Small intestine (tissue), 7 donors: ENCODE results near the gene EML4. TPM values are rescaled to one million over a fixed set of nuclear protein-coding genes. Genes with fewer than 3 reads are reported as not detected.

Experiments
- DNase-seq, 2 donors: peaks; one replicate each; pipeline versions ENCODE4 v3.0.0 to v3.0.0-alpha.2; 2013
- FAIRE-seq: peaks from 2 replicates; lab custom pipeline; 2012; peaks lifted over from hg19 to GRCh38; lab: Jason Lieb, UNC
- H3K27ac ChIP-seq, 3 donors: one replicate each; pipeline ENCODE4 v1.5.1; 2013; ENCODE audit warnings: low read length in 2 of 3, mild to moderate bottlenecking in 2 of 3, control low read depth in 1 of 3, inconsistent platforms in 1 of 3, low read depth in 1 of 3, moderate library complexity in 1 of 3
- H3K27me3 ChIP-seq, 3 donors: one replicate each; pipeline ENCODE4 v1.6.1; 2013; ENCODE audit warnings: low read length in 3 of 3, inconsistent platforms in 1 of 3; ENCODE audit not compliant: control insufficient read depth in 3 of 3, insufficient read depth in 3 of 3
- H3K36me3 ChIP-seq, 3 donors: one replicate each; pipeline ENCODE4 v1.6.1; 2013; ENCODE audit warnings: low read length in 3 of 3, inconsistent platforms in 1 of 3, low read depth in 1 of 3, mild to moderate bottlenecking in 1 of 3, moderate library complexity in 1 of 3; ENCODE audit not compliant: control insufficient read depth in 3 of 3, insufficient read depth in 2 of 3
- H3K4me1 ChIP-seq, 3 donors: one replicate each; pipeline ENCODE4 v1.6.1; 2013; ENCODE audit warnings: low read length in 2 of 3, inconsistent platforms in 1 of 3, low read depth in 1 of 3, mild to moderate bottlenecking in 1 of 3, moderate library complexity in 1 of 3; ENCODE audit not compliant: control insufficient read depth in 3 of 3, insufficient read depth in 2 of 3
- H3K4me3 ChIP-seq, 3 donors: one replicate each; pipeline ENCODE4 v1.5.1; 2013; ENCODE audit warnings: low read length in 3 of 3, control low read depth in 1 of 3, inconsistent platforms in 1 of 3, low read depth in 1 of 3, mild to moderate bottlenecking in 1 of 3, moderate library complexity in 1 of 3
- H3K9me3 ChIP-seq, 2 donors: one replicate each; pipeline ENCODE4 v1.6.1; 2013; ENCODE audit warnings: low read depth in 1 of 2, low read length in 1 of 2; ENCODE audit not compliant: control insufficient read depth in 2 of 2, insufficient read depth in 1 of 2
- WGBS, 3 donors: extraction: QIAGEN DNeasy Blood & Tissue Kit; methylation state at CpG; one replicate each; pipeline ENCODE4 v1.1.7; 2013; 5-methylcytosine and 5-hydroxymethylcytosine counted together
- polyA plus RNA-seq, 4 donors: library from polyadenylated mRNA; stranded (reverse) in 3 of 4; unstranded in 1 of 4; fragments of 200-250 nt in 3 of 4; fragments of 120-200 nt in 1 of 4; gene quantifications; one replicate each; pipeline versions ENCODE4 v1.2.1 to v1.2.3, GENCODE V29; 2013
- donor health status: healthy with polysubstance abuse.
- donor health status: control.
- donor health status: control.
- donor health status: Bipolar disorder and iron deficiency.
- donor health status: healthy.

Gene EML4
- polyA plus RNA-seq, 4 donors: 30.0 to 132 (median 33.3) TPM

DNA sequence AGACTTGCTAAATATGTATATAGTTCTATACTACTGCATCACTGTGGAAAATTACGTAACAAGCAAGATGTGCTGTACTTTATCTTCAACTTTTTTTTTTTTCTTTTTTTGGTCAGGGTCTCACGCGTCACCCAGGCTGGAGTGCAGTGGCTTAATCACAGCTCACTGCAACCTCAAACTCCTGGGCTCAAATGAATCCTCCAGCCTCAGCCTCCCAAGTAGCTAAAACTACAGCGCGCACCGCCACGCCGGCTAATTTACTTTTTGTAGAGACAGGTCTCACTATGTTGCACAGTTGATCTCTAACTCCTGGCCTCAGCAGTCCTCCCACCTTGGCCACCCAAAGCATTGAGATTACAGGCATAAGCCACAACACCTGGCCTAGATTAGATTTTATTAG is 123.9 kb downstream of the EML4 start:
- Histone ChIP-seq H3K9me3 (no peaks in the 10 kb centered on the region), H3K4me3 (no peak overlapping the region), H3K27ac (no peak overlapping the region), H3K27me3 (no peaks in the 10 kb centered on the region), H3K4me1 (no peaks in the 10 kb centered on the region), H3K36me3 (peaks cover 8 to 26% (median 15%) of the 10 kb centered on the region in 3 donors)
- 92 to 98% (median 96%) methylated on average over 8 of the region's 8 CpGs for WGBS, 3 donors
- no peak for FAIRE-seq
- DNase-seq: no peak

DNA sequence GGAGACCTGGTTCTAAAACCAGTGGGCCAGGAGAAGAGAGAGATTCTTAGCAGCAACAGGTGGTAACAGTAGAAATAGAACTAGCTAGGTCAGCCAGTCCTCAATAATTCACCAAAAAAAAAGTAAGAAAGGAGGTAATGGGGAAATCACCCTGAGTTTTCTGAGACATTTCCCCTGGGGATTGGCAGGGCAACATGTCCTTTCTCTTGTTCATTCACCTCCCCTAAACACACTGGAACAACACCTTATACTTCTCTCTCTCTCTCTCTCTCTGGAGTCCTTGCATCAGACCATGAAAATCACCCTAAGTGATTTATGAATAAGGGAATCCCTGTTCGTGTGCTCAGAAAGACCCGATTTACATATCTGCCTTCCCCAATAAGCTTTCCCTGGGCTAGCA is 127.1 kb downstream of the EML4 start:
- Histone ChIP-seq H3K4me3 (no peak overlapping the region), H3K36me3 (peaks cover 4 to 20% (median 19%) of the 10 kb centered on the region in 3 donors), H3K27ac (peak overlapping the region in 1 of 3 donors; percentile 20), H3K27me3 (no peaks in the 10 kb centered on the region), H3K4me1 (no peaks in the 10 kb centered on the region), H3K9me3 (no peaks in the 10 kb centered on the region)
- no peak for DNase-seq
- FAIRE-seq: no peak
- WGBS, 3 donors: 73 to 90% (median 75%) methylated on average over 2 of the region's 2 CpGs

DNA sequence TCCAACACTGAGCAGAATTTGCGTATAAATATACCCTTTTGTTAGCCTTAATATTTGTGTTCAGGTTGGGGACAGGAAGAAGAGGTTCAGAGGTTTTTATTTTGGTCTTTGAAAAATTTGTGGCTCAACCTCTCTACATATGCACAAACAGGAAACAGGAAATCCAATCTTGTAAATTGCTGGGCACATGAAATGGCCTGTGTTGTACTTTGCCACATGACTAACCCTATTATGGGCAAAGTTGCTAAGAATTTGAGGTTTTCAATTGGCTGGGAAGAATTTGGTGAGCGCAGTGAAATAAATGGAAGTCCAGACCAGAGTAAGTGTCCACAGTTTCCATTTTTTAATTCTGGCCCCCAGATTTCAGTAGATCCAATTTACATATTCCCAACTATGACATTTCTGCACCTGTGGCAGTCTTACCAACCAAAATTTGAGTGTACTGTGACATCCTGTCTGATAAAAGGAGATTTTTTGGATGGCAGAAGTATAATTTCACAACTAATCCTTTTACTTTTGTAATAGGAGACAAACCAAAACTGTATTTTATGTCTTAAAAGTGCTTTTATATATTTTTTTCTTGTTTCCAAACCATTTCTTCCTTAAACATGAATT is 128.3 kb downstream of the EML4 start:
- no peaks in the 10 kb centered on the region for H3K4me1 ChIP-seq
- no peak overlapping the region for H3K4me3 ChIP-seq
- DNase-seq (peak in 1 of 2 donors; percentile 42), FAIRE-seq (no peak)
- WGBS, 3 donors: 75 to 89% (median 75%) methylated on average over 2 of the region's 2 CpGs
- H3K27ac ChIP-seq: peak overlapping the region in 1 of 3 donors; percentile 11
- no peaks in the 10 kb centered on the region for H3K9me3 ChIP-seq
- no peaks in the 10 kb centered on the region for H3K27me3 ChIP-seq
- H3K36me3 ChIP-seq: peaks cover 4 to 19% (median 18%) of the 10 kb centered on the region in 3 donors

DNA sequence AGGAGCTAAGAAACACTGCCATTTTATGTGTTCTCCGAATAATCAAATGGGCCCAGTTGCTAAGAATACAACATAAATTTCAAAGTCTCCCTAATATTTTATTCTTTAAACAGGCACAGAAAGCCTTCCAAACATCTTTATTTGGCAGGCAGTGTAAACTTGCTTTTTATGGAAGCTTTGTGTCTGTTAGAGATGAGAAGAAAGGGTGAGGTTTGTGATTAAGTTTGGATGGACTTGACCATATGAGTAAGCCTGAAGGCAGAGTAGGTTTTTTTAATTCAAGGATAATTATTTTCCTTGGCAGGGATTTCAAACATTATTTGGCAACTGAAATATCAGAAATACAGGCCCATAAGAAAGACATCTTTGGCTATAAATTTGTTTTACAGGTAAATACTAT is 129.0 kb downstream of the EML4 start:
- no peak for FAIRE-seq
- H3K27me3 ChIP-seq: no peaks in the 10 kb centered on the region
- DNase-seq: no peak
- H3K4me3 ChIP-seq: no peak overlapping the region
- no peaks in the 10 kb centered on the region for H3K9me3 ChIP-seq
- no peaks in the 10 kb centered on the region for H3K4me1 ChIP-seq
- H3K36me3 ChIP-seq: peaks cover 4 to 19% (median 18%) of the 10 kb centered on the region in 3 donors
- WGBS, 3 donors: 43 to 90% (median 86%) methylated on average over 1 of the region's 1 CpG
- H3K27ac ChIP-seq: no peak overlapping the region

DNA sequence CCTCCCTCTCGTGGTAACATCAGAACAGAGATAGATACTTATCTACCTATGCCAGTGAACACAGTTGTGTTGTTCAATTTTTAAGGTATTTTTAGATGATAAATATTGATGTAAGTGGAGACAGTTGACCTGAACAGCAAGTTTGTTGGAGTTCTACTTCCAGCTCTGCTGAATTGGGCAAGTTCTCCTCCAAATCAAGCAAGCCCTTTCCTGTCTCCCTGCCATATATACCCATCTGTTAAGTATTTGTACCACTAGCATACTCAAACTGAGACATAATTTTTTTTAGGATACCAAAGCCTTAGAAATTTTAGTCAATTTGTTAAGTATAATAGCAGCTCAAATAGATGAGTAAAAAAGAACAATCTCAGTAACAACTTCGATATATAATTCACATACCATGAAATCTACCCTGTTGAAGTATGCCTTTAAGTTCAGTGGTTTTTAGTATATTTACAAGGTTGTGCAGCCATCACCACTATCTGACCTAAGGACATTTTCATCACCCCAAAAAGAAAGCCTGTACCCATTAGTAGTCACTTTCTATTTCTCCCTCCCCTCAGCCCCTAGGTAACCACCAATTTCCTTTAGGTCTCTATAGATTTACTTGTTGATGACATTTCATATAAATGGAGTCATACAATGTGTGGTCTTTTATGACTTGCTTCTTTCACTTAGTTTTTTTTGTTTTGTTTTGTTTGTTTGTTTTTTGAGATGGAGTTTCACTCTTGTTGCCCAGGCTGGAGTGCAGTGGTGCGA is 130.0 kb downstream of the EML4 start:
- Histone ChIP-seq H3K27me3 (no peaks in the 10 kb centered on the region), H3K36me3 (peaks cover 8 to 22% (median 22%) of the 10 kb centered on the region in 3 donors), H3K4me1 (no peaks in the 10 kb centered on the region), H3K9me3 (no peaks in the 10 kb centered on the region), H3K27ac (peak overlapping the region in 1 of 3 donors; percentile 27), H3K4me3 (no peak overlapping the region)
- DNase-seq: no peak
- no peak for FAIRE-seq
- 90 to 95% (median 90%) methylated on average over 3 of the region's 3 CpGs for WGBS, 3 donors

DNA sequence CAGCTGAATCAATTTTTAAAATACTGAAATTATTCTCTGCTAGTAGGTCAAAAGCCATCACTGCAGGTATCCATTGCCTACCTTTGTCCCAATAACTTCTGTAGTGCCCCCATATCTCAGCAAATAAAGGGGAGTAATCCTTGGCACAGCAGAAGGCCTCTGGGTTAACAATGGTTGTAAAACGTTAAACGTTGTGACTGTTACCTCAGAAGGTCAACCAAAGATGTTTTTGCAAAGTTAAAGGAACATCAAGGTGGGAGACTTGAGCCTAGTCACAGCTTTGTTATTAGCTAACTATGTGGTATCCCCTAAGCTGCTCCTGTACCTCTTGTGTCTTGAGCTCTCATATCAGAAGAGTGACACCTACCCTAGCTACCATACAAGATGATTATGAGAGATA is 131.4 kb downstream of the EML4 start:
- Histone ChIP-seq H3K27me3 (no peaks in the 10 kb centered on the region), H3K27ac (no peak overlapping the region), H3K4me3 (no peak overlapping the region), H3K9me3 (no peaks in the 10 kb centered on the region), H3K4me1 (no peaks in the 10 kb centered on the region), H3K36me3 (peaks cover 6 to 27% (median 21%) of the 10 kb centered on the region in 3 donors)
- FAIRE-seq (no peak), DNase-seq (no peak)
- WGBS, 3 donors: 13 to 65% (median 40%) methylated on average over 2 of the region's 2 CpGs

DNA sequence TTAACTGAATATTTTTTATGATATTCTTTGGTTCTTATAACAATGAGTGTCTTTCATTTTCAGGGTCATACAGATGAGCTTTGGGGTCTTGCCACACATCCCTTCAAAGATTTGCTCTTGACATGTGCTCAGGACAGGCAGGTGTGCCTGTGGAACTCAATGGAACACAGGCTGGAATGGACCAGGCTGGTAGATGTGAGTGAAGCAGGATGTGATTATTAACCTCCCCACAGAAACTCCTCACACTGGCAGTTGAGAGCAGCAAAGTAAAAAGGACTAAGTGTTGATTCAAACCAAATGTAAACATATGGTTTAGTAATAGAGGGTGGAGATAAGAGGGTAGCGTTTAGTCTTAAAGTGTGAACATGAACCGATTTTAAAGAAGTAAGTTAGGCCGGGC is 134.1 kb downstream of the EML4 start:
- Histone ChIP-seq H3K27me3 (no peaks in the 10 kb centered on the region), H3K4me1 (no peaks in the 10 kb centered on the region), H3K9me3 (no peaks in the 10 kb centered on the region), H3K4me3 (no peak overlapping the region), H3K27ac (no peak overlapping the region), H3K36me3 (peaks cover 3 to 39% (median 16%) of the 10 kb centered on the region in 3 donors)
- DNase-seq: no peak
- WGBS, 3 donors: 88 to 92% (median 90%) methylated on average over 3 of the region's 3 CpGs
- no peak for FAIRE-seq

DNA sequence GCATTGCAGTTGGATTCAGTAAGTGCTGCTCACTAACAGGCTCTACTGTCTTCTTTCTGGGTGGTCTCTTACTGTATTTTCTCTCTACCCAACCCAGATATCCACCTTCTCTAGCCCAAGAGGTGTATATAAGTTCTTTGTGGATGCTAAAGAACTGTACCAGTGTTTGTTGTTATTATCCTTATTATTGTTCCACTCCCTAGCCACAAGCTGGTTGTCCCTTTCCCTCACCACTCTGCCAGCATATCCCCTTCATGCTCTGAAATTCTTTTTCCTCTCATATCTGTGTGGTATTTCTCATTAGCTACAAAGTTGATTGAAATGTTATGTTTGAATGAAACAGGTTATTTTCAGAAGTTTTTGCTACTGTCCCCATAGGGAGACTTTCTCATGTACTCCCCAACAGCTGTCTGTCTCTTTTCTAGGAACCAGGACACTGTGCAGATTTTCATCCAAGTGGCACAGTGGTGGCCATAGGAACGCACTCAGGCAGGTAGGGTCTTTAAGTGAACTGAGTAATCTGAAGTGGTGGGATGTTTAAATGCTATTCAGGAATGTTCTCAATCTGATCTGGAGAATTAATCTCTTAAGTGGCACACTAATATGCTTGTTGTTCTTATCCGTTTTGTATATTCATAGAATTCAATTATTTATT is 135.0 kb downstream of the EML4 start:
- WGBS, 3 donors: 91 to 98% (median 93%) methylated on average over 2 of the region's 2 CpGs
- Histone ChIP-seq H3K27me3 (no peaks in the 10 kb centered on the region), H3K9me3 (no peaks in the 10 kb centered on the region), H3K4me1 (no peaks in the 10 kb centered on the region), H3K4me3 (no peak overlapping the region), H3K27ac (no peak overlapping the region), H3K36me3 (peaks cover 3 to 42% (median 13%) of the 10 kb centered on the region in 3 donors)
- DNase-seq: no peak
- no peak for FAIRE-seq
